ENCODE measurements around the gene THY1. TPM values are rescaled to one million over a fixed set of nuclear protein-coding genes. Genes with fewer than 3 reads are reported as not detected.
"Not testable (repeated sequence)": the region's sequence is repeated elsewhere in the genome, so short reads cannot be mapped to it uniquely, and the experiment has no call there.

THY1 gene
- total RNA-seq, 2 donors from 2014 or later, result 35.0 to 151 TPM

DNA sequence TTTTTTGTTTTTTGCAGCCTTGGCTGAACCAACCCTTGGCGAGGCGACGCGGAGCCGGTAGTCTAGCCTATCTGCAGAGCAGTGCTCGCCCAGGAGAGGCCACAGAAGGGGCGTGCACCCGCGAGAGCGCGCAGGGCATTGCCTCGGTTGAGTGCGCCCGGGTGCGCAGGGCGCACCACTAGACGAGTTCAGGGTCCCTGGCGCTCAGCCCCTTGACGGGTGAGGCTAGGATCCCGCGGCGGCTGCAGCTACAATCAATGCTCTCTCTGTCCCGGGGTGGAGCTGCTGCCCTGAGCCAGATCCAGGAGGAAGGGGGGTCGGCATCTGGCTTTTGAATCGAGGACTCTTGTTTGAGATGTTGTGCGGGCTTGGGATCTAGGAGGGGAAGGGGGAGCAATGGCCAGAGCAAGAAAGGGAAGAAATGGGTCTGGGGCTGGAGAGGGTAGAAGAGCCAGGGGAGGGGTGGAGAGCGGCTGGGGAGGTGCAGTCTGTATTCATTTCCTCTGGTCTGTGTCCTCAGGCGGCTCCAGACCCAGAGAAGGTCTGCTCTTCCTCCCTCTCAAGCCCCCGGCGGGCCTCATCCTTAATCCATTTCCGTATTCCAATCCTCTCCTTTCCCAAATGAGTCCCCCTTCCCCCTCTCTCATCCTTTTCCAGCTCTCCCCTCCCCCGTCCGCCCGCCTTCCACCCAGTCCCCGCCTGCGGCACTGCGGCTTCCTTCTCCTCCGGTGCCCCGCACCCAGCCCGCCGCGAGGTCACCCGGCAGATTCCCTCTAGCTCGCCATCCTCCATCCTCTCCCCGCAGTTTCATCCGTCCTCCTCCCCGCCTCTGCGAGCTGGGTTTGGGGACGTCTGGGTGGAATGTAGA is 797 bp downstream of the THY1 start:
- no peak for DNase-seq (ENCODE audit: low spot score)
- intact Hi-C loops (cut with DNase I), result no loop called here

DNA sequence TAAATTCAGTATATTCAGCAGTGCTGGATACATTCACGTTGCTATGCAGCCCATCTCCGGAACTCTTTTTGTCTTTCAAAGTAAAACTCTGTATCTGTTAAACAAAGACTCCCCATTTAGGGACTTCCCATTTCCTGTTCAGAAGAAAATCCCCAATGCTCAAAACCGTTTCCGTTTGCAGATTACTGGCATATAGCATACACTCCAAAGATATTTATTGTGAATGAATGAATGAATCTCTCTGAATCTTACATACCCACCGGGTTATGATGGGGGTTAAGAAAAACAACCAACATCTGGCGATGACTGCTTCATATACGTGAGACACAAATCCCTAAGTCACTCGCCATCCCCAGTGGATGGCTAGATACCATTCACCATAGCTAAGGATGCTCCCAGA is 1.6 kb downstream of the THY1 start:
- intact Hi-C loops (cut with DNase I), result no loop called here
- DNase-seq (ENCODE audit: low spot score), result no peak

DNA sequence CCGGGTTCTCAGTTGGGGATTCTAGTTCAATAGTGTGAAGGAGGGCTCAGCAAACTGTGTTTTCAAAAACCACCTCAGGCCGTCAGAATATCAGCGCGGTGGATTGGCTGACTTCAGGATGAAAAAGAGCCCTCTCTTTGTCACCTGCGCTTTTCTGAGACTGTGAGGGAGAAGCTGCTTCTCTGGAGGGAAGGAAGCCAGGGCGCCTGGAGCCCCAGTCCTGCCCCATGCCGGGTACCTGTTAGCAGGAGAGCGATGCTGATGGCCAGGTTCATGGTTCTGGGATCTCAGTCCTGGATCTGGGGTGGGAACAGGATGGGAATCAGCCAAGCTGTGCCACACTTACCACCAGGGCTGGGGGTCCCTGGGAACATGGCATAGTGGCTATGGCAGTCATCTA is 2.3 kb downstream of the THY1 start:
- intact Hi-C loops (cut with DNase I), result no loop called here
- DNase-seq (ENCODE audit: low spot score), result no peak

DNA sequence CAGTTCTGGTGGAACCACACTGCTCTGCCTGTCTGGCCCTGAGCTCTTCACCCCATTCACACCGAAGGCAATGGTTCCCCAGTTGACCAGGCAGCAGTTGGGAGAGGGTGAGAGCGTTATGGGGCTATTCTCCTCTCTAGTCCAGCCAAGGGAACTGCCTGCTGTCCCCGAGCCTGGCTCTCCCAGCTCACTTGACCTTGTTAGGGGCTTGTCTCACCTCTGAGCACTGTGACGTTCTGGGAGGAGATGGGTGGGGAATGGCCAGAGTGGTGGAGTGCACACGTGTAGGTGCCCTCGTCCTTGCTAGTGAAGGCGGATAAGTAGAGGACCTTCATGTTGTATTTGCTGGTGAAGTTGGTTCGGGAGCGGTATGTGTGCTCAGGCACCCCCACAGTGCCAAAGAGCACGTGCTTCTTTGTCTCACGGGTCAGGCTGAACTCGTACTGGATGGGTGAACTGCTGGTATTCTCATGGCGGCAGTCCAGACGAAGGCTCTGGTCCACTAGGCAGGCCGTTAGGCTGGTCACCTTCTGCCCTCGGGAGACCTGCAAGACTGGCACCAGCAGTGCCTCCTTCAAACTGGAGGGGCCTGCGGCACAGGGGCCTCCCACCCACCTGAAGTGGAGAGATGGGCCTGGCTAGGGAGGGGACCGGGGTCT is 3.0 kb downstream of the THY1 start:
- intact Hi-C loops (cut with DNase I), result no loop called here
- DNase-seq (ENCODE audit: low spot score), result no peak

DNA sequence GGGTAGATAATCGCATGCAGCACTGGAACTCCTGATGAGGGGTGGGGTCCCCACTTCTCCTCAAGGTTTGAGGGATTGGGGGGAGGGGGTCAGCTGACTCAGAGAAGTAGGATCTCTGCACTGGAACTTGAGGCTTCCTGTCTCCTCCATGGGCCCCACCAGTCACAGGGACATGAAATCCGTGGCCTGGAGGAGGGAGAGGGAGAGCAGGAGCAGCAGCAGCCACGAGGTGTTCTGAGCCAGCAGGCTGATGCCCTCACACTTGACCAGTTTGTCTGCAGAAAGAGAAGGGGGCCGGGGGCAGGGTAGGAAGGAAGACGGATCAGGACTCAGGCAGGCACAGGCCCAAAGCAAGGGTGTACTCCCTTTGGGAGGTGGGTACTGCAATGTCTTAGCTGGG is 3.7 kb downstream of the THY1 start:
- DNase-seq (ENCODE audit: low spot score), result no peak
- intact Hi-C loops (cut with DNase I), result no loop called here

DNA sequence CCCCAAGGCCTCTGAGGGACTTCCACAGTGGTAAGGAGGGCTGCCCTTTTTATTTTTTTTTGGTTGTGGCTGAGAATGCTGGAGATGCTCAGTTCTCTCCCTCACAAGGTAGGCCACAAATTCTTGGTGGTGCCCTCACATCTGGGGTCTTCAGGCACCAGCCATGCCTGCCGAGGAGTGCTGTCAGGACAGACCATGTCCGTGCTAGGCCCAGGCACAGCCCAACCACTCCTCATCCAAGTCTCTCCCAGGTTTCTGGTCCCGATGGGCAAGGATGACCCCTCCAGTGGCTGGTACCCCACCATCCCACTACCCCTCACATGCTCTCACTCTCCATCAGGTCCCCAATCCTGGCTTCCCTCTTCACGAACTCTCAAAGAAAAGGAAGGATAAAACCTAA is 4.2 kb downstream of the THY1 start:
- DNase-seq (ENCODE audit: low spot score), result no peak
- intact Hi-C loops (cut with DNase I), result no loop called here

DNA sequence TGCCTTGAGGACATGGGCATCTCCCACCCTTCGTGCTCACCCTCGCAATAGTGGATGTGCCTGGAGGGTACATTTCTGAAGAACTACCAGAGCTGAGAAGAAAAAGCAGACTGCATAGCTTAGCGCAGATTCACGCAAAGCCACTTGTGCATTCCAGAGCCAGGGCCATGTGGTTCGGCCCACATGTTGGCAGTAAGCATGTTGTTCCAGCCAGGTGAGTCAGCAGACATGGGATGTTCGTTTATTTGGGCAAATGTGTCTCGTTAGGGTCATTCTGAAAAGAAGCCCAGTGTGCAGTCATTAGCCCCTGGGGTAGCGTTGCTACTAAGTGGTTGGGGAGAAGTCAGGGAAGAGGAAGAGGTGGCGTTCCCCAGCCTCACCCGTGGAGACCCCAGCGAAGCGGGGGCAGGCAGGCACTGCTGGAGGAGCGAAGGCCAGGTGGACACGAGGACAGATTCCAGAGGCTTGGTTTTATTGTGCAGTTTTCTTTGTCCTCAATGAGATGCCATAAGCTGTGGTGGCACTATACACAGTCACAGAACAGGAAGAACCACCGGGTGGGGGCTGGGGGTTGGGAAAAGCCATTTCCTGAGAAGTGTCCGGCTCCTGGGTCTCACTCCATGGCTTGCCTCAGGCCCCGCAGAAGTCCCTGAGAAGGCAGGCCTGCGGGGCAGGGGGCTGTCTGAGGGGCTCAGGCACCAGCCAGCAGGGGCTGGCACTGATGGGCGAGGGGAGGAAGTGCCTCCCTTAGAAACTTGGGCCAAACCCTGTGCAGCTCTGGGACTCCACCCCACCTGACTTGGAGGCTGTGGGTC is 5.0 kb downstream of the THY1 start:
- intact Hi-C loops (cut with DNase I), result no loop called here
- DNase-seq (ENCODE audit: low spot score), result no peak

DNA sequence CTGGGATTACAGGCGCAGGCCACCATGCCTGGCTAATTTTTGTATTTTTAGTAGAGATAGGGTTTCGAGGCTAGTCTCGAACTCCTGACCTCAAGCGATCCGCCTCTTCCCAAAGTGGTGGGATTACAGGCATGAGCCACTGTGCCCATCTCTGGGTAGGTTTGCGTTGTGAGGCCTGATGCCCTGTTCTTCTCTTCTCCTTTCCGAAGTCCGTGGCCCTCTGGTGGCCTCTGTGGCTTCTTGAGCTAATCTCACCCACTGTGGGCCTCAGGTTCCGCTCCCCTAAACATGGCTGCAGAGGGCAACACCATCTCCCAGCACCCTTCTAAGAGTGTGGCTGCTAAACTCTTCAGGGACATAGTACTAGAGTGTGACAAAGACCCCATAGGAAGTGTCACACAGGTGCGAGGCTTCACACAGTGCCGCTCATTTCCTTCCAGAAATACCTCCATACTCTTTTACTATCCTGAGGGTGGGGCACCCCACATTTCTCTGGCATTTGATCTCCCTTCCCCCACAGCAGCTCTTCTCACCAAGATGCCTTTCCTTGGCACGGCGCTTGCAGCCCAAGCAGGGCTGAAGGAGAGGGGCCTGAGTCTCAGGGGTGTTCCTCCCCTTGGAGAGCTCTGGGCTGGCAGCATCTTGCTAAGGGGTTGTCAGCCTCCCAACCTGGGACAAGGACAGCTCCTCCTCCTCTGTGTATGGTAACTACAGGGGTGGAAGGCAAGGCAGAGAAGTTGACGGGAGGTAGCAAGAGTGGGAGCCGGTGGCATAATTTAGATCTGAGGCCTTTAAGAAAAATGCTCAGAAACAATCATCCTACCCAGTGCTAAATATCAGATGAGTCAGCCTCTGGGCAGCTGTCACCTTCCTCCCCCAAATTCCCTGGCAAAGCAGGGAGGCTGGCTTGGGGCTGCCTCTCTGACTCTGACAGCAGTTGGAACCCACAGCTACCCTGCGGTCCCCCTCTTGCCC is 6.1 kb downstream of the THY1 start:
- DNase-seq (ENCODE audit: low spot score), result no peak
- intact Hi-C loops (cut with DNase I), result no loop called here

DNA sequence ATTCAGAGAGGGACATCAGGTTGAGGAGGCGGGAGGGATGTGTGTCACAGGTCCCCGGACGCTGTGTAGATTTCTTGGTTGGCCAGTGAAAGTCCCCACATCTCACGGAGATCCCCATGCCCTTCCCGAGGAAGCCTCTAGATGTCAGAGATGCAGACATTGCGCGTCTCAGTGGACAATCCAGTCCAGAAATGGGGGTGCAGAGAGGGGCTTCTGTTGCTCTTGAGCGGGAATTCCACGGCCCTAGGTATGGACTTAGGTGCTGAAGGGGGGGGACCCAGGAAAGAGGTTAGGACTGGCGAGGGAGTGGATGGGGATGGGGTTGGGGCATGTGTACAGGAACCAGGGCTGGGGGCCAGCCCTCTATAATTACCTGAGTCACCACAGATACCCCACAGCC is 7.0 kb downstream of the THY1 start:
- DNase-seq (ENCODE audit: low spot score), result no peak
- intact Hi-C loops (cut with DNase I), result no loop called here

DNA sequence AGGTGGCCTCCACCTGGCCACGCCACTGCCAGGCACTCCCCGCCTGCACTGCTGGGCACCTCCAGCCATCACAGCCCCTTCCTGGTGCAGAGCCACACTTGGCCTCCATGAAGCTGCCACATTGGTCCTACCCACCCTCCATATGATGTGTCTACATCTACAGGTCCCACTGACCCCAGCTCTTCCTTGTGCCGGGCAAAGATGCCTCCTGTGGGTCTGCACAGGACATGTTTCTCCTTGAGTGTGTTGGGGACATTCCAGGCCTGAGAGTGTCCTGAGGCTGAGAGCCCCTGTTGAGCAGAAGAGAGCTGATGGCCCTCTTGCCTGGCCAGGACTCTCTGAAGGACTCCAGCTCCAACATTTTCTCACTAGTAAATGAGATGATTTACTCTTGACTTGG is 7.5 kb downstream of the THY1 start:
- DNase-seq (ENCODE audit: low spot score), result no peak
- intact Hi-C loops (cut with DNase I), result no loop called here

DNA sequence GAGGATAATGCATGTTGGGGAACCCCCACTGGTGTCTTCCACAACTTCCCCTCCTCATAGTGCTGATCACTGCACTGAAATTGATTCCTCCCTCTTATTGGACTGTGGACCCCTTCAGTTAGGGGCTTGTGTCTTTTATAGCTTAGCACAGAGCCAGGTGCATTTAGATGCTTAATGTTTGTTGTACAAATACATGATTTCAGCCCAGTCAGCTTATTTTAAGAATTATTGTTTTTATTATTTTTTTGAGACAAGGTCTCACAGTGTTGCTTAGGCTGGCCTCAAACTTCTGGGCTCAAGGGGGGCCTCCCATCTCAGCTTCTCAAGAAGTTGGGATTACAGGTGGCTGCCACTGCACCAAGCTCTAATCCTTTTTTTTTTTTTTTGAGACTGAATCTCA is 8.2 kb downstream of the THY1 start:
- no peak for DNase-seq (ENCODE audit: low spot score)
- intact Hi-C loops (cut with DNase I), result no loop called here

DNA sequence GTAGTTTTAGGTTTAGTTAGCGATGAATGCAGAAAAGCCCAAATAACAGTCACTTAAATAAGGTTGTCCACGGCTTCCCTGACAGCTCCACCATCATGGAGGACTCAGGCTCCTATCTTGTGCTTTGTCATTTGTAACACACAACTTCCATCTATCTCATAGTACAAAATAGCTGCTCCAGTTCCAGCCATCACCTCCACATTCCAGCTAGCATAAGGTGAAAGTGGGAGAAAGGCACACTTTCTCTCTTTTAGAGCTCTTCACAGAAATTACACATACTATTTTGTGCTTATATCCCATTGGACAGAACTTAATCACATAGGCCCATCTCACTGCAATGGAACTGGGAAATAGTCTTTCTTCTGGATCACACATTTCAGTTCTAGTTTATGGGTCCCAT is 8.7 kb downstream of the THY1 start:
- intact Hi-C loops (cut with DNase I), result no loop called here

DNA sequence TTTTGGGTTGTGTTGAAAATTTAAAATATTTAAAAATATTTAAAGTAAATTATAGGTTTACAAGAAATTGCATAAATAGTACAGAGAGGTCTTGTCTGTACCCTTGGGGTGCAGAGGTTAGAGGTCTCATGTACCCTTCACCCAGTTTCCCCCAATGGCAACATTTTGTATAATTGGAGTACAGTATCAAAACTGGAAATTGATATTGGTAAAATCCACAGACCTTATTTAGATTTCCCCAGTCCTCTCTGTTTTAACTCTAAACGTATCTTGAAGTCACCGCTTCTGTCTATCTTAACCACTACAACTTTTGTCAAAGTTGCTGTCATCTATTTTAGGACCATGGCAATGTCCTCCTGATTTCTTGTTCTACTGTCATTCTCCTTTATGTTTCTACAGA is 10.9 kb downstream of the THY1 start:
- DNase-seq (ENCODE audit: low spot score), result no peak

More for the DNA sequence above, 8.7 kb downstream of the THY1 start:
- no peak for DNase-seq (ENCODE audit: low spot score)

DNA sequence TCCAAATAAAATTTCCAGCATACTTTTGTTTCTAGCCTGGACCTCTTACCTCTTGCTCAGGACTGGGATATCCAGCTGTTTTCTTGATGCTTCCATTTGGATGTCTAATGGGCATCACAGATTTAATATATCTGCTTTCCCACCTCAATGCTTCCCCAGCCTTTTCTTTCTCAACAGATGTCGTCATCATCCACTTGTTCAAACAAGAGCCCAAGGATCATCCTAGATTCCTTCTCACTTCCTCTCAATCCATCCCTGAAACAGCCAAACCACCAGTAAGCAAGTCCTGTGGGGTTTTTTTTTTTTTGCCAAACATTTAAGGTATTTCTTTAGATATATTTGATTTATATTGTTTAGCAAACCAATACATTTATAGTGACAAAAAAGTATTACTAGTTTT is 12.5 kb downstream of the THY1 start:
- DNase-seq (ENCODE audit: low spot score), result no peak
- intact Hi-C loops (cut with DNase I), result no loop called here

More for the DNA sequence above, 10.9 kb downstream of the THY1 start:
- intact Hi-C loops (cut with DNase I), result no loop called here

DNA sequence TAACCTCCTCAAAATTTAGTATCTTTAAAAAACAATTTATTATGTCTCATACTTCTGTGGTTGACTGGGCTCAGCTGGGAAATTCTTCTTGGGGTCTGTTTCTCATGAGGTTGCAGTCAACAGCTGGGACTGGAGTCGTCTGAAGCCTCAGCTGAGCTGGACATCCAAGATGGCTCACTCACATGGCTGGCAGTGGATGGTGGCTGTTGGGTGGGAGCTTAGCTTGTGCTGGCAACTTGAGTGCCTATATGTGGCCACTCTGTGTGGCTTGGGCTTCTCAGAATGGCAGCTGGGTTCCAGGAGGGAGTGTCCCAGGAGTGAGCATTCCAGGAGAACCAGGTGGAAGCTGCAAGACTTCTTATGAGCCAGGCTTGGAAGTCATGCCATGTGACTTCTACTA is 13.2 kb downstream of the THY1 start:
- intact Hi-C loops (cut with DNase I), result no loop called here

DNA sequence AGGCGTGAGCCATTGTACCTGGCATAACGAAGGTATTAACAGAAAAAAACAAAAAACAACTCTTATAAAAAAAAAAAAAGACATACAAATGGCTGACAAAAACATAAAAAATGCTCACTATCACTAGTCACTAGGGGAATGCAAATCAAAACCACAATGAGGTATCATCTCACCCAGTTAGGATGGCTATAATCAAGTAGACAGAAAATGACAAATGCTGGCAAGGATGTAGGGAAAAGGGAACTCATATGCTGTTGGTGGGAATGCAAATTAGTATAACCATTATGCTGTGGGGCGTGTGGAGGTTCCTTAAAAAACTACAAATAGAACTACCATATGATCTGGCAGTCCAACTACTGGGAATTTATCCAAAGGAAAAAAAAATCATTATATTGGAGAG is 17.0 kb downstream of the THY1 start:
- DNase-seq (ENCODE audit: low spot score), result no peak
- intact Hi-C loops (cut with DNase I), result loop anchor here in 1 of 2 donors (2.0 kb wide), 1 partner anchor 43 kb away; no protein-coding TSS in a partner anchor

More for the DNA sequence above, 13.2 kb downstream of the THY1 start:
- DNase-seq (ENCODE audit: low spot score), result no peak

DNA sequence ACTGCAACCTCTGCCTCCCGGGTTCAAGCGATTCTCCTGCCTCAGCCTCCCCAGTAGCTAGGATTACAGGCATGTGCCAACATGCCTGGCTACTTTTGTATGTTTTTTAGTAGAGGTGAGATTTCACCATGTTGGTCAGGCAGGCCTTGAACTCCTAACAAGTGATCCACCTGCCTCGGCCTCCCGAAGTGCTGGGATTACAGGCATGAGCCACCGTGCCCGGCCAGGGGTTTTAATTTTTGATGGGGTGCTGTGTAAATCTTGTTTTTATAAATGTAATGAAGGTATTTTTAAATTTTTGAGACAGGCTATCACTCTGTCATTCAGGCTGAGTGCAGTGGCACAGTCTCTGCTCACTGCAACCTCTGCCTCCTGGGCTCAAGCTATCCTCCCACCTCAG is 17.5 kb downstream of the THY1 start:
- intact Hi-C loops (cut with DNase I); DNase-seq (ENCODE audit: low spot score): not testable (repeated sequence)

DNA sequence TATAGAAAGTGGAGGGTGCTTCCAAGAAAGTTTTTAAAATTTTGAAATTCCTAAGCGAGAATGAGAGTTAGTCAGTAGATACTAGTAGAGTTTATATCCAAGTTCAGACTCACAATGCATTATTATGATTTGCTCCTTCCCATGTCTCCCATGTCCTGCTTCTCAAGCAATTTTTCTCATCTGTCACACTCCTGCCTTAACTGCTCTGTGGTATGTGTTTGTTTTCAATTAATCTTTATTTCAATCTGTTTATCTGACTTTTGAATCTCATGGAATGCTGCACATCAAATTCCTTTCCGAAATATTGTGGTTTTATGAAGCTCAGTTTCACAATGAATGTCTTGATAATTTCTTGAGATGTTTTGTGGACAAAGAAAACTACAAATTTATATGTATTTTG is 18.1 kb downstream of the THY1 start:
- DNase-seq (ENCODE audit: low spot score), result no peak
- intact Hi-C loops (cut with DNase I), result no loop called here

DNA sequence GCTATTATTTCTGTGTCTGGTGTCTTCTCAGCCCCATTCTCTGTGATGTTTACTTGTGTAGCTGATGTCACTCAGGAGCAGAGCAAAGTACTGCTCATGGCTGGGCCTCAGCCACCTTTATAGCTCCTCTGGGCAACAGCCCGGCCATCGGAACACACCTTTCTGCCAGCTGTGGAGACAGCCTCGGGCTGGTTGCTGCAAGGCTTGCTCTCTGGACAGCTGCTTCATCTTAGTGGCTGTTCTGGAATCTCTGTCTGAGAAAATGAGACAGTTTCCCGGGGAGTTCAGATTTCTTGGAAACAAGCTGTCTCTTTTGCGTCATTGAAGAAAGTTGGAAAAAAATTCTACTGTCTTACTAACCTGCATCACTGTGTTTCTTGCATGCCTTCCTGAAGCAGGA is 20.0 kb downstream of the THY1 start:
- intact Hi-C loops (cut with DNase I), result no loop called here
- no peak for DNase-seq (ENCODE audit: low spot score)

Data from posterior vena cava (tissue), 2 donors.